ENCODE measurements around the gene PFDN4.
"Not testable (repeated sequence)": the region's sequence is repeated elsewhere in the genome, so short reads cannot be mapped to it uniquely, and the experiment has no call there.

PFDN4 gene

GRCh38 chr20:54248705-54249104 lies 40.8 kb downstream of the PFDN4 start:
- not testable (repeated sequence) for H3K9me3 Mint-ChIP-seq; ATAC-seq (ENCODE audit: low read depth); H3K36me3 Mint-ChIP-seq; H3K27ac Mint-ChIP-seq; H3K4me1 Mint-ChIP-seq; H3K4me3 Mint-ChIP-seq; DNase-seq (ENCODE audit: low spot score in 2 of 2); H3K27me3 Mint-ChIP-seq

GRCh38 chr20:54250691-54251090 lies 42.8 kb downstream of the PFDN4 start:
- Mint-ChIP-seq H3K27me3 (peaks cover 1% of the 10 kb centered on the region), H3K27ac (no peak overlapping the region), H3K4me3 (no peak overlapping the region), H3K9me3 (peaks cover 3% of the 10 kb centered on the region), H3K36me3 (no peaks in the 10 kb centered on the region), H3K4me1 (no peaks in the 10 kb centered on the region)
- ATAC-seq (ENCODE audit: low read depth) = no peak
- no peak for DNase-seq (ENCODE audit: low spot score in 2 of 2)

GRCh38 chr20:54251096-54251495 lies 43.2 kb downstream of the PFDN4 start:
- Mint-ChIP-seq H3K4me3 (no peak overlapping the region), H3K4me1 (no peaks in the 10 kb centered on the region), H3K9me3 (peaks cover 3% of the 10 kb centered on the region), H3K27ac (no peak overlapping the region), H3K36me3 (no peaks in the 10 kb centered on the region), H3K27me3 (peaks cover 1% of the 10 kb centered on the region)
- DNase-seq (ENCODE audit: low spot score in 2 of 2) (no peak), ATAC-seq (ENCODE audit: low read depth) (no peak)

DNA sequence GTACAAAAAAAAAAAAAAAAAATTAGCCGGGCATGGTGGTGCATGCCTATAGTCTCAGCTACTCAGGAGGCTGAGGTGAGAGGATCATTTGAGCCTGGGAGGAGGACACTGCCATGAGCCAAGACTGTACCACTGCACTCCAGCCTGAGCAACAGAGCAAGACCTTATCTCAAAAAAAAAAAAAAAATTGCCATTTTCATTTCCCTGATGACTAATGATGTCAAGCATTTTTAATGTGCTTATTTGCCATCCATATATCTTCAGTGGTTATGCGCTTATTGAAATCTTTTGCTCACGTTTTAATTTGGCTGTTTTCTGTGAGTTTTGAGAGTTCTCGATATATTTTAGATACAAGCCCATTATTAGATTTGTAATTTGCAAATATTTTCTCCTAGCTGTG lies 46.7 kb downstream of the PFDN4 start:
- no peak for DNase-seq (ENCODE audit: low spot score in 2 of 2)
- no peak for ATAC-seq (ENCODE audit: low read depth)
- Mint-ChIP-seq H3K27me3 (peaks cover 1% of the 10 kb centered on the region), H3K27ac (no peak overlapping the region), H3K36me3 (no peaks in the 10 kb centered on the region), H3K4me3 (no peak overlapping the region), H3K9me3 (no peaks in the 10 kb centered on the region), H3K4me1 (no peaks in the 10 kb centered on the region)

GRCh38 chr20:54255157-54255556 lies 47.3 kb downstream of the PFDN4 start:
- H3K27ac Mint-ChIP-seq = no peak overlapping the region
- no peaks in the 10 kb centered on the region for H3K4me1 Mint-ChIP-seq
- H3K36me3 Mint-ChIP-seq = no peaks in the 10 kb centered on the region
- no peak overlapping the region for H3K4me3 Mint-ChIP-seq
- no peaks in the 10 kb centered on the region for H3K9me3 Mint-ChIP-seq
- DNase-seq (ENCODE audit: low spot score in 2 of 2) (no peak), ATAC-seq (ENCODE audit: low read depth) (no peak)
- peaks cover 1% of the 10 kb centered on the region for H3K27me3 Mint-ChIP-seq

DNA sequence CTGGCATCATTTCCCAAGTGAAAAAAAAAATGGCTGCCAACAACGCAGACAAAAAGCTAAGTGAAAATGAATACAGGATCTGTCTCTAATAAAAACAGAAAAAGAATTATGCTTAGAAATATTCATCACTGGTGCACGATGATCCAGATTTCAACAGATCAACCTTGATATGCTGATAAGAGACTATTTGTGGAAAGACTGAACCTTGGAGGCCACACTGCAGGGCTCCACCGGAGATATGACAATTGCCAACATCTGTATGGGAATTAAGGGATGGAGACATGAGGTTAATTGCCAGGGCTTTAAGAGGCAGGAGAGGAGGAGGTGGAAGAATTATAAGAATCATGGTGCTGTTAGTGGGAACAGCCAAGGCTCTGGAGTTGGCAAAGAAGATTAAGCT lies 48.3 kb downstream of the PFDN4 start:
- H3K36me3 Mint-ChIP-seq = no peaks in the 10 kb centered on the region
- no peaks in the 10 kb centered on the region for H3K4me1 Mint-ChIP-seq
- no peak for DNase-seq (ENCODE audit: low spot score in 2 of 2)
- H3K9me3 Mint-ChIP-seq = no peaks in the 10 kb centered on the region
- H3K4me3 Mint-ChIP-seq = no peak overlapping the region
- ATAC-seq (ENCODE audit: low read depth) = no peak
- no peak overlapping the region for H3K27ac Mint-ChIP-seq
- peaks cover 1% of the 10 kb centered on the region for H3K27me3 Mint-ChIP-seq

- DNase-seq (ENCODE audit: low spot score in 2 of 2) (no peak), ATAC-seq (ENCODE audit: low read depth) (no peak)
- H3K27ac Mint-ChIP-seq = no peak overlapping the region
- no peaks in the 10 kb centered on the region for H3K4me1 Mint-ChIP-seq
- peaks cover 1% of the 10 kb centered on the region for H3K27me3 Mint-ChIP-seq
- no peaks in the 10 kb centered on the region for H3K9me3 Mint-ChIP-seq
- H3K4me3 Mint-ChIP-seq = no peak overlapping the region
- no peaks in the 10 kb centered on the region for H3K36me3 Mint-ChIP-seq
Observed at GRCh38 chr20:54257071-54257816, 49.4 kb downstream of the PFDN4 start.

DNA sequence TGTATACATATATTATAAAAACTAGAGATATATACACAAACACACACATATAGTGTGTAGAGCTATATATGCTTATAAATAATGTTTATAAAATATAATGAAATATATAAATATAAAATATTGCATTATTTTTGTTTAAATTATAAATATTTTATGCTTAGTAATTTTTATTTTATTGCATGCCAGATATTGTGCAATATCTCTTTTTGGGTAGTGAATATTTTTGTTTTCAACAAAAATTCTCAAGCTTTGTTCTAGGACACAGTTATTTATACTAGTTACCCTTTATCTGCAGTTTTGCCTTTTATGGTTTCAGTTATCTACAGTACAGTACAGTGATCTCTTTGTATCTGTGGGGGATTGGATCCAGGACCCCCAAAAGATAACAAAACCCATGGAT lies 52.2 kb downstream of the PFDN4 start:
- H3K27ac Mint-ChIP-seq = no peak overlapping the region
- H3K4me1 Mint-ChIP-seq = no peaks in the 10 kb centered on the region
- ATAC-seq (ENCODE audit: low read depth) = no peak
- H3K27me3 Mint-ChIP-seq = peaks cover 1% of the 10 kb centered on the region
- no peak for DNase-seq (ENCODE audit: low spot score in 2 of 2)
- H3K36me3 Mint-ChIP-seq = no peaks in the 10 kb centered on the region
- no peak overlapping the region for H3K4me3 Mint-ChIP-seq
- no peaks in the 10 kb centered on the region for H3K9me3 Mint-ChIP-seq

- Mint-ChIP-seq H3K9me3 (no peaks in the 10 kb centered on the region), H3K27ac (no peak overlapping the region), H3K4me3 (no peak overlapping the region), H3K4me1 (no peaks in the 10 kb centered on the region), H3K27me3 (peaks cover 1% of the 10 kb centered on the region), H3K36me3 (no peaks in the 10 kb centered on the region)
- DNase-seq (ENCODE audit: low spot score in 2 of 2) (no peak), ATAC-seq (ENCODE audit: low read depth) (no peak)
Observed at GRCh38 chr20:54262671-54263070, 54.8 kb downstream of the PFDN4 start.

DNA sequence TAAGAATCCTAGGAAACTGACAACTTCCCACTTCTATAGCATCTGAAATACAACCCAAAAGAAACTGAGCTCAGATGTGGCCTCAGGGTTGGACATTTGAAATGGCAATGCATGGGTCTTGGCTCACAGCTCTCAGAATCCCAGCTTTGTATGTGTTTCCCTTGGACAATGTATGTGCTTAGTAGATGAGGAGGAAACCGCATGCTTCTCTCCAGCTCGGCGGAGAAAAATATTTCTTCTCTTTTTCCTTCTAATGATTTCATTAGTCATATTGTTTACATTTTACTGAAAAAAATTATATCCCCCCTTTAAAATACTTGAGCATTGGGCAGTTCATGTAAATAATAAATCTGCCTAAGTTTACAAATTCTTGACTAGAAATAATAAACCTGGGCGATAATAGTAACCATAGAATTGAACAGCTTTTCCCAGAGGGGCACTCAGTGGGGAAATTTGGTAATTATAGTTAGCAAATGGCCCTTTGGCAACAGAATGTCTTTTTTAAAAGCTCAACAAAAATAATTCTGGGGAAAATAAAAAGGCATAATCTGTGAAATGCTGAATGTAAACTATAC lies 55.3 kb downstream of the PFDN4 start:
- no peaks in the 10 kb centered on the region for H3K9me3 Mint-ChIP-seq
- no peak overlapping the region for H3K4me3 Mint-ChIP-seq
- peaks cover 1% of the 10 kb centered on the region for H3K27me3 Mint-ChIP-seq
- H3K36me3 Mint-ChIP-seq = no peaks in the 10 kb centered on the region
- no peaks in the 10 kb centered on the region for H3K4me1 Mint-ChIP-seq
- ATAC-seq (ENCODE audit: low read depth) (no peak), DNase-seq (ENCODE audit: low spot score in 2 of 2) (no peak)
- H3K27ac Mint-ChIP-seq = no peak overlapping the region

GRCh38 chr20:54265791-54266190 lies 57.9 kb downstream of the PFDN4 start:
- H3K27me3 Mint-ChIP-seq; H3K27ac Mint-ChIP-seq; DNase-seq (ENCODE audit: low spot score in 2 of 2); H3K9me3 Mint-ChIP-seq; H3K36me3 Mint-ChIP-seq; ATAC-seq (ENCODE audit: low read depth); H3K4me3 Mint-ChIP-seq; H3K4me1 Mint-ChIP-seq: not testable (repeated sequence)

DNA sequence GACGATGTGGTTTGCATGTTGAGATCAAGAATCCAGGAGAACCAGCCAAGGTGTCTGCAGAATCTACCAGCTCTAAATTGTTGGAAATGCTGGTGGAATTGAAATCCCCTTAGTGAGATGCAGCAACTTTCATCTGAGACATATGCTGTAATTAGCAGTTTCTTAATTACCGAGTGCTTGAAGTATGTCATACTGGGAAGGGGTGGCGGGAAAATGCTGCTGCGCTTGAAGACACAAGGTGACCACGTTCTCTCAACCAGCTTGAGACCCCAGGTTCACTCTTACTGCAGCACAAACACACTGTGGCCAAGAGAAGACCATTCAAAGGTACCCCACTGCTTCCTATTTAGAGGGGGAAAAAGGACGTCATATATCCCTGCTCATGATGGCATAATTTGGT lies 59.0 kb downstream of the PFDN4 start:
- ATAC-seq (ENCODE audit: low read depth) = no peak
- Mint-ChIP-seq H3K27ac (no peak overlapping the region), H3K4me1 (no peaks in the 10 kb centered on the region), H3K36me3 (no peaks in the 10 kb centered on the region), H3K4me3 (no peak overlapping the region), H3K27me3 (peaks cover 5% of the 10 kb centered on the region), H3K9me3 (peaks cover 2% of the 10 kb centered on the region)
- no peak for DNase-seq (ENCODE audit: low spot score in 2 of 2)

DNA sequence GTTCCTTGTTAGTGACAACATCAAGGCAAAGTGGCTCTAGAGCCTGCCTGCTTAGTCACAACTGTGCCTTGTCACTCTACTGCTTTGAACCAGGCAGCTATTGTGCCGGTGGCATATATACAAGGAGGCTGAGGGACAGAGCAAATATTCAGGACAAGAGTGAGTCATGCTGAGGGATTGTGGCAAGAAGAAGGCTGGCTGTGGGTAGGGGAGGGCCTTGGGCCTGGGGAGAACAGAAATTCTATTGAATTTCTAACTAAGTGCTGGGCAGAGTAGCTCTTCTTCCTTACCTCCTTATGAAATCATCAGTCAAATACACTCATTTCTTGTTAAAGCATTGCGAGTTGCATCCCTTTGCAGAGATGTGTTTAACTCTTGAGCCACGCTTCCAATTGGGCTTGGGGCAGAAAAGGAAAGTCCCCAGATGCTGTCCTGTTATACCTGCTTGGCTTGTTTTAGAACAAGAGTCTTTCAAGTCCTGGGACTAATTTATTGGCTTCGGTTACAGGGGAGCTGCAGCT lies 59.7 kb downstream of the PFDN4 start:
- Mint-ChIP-seq H3K27me3 (peaks cover 5% of the 10 kb centered on the region), H3K4me3 (no peak overlapping the region)

DNA sequence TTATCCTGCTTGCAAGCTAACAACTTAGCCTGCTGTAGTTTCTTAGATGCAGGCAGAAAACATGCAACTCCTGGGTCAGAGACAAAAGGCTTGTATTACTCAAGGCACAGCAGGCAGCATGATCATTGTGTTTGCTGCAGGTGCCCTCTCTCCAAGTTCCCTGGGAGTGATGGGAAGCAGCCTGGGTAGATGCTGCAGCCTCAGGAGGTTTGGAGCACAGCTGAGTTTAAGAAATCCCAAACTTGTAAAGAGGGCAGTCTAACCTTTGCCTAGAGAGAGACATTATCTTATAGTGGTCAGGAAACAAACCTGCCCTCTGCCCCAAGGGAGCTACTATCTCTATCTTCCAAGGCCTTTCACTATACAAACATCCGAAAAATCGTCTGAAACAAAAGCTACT lies 61.1 kb downstream of the PFDN4 start:
- H3K27me3 Mint-ChIP-seq = peaks cover 5% of the 10 kb centered on the region
- ATAC-seq (ENCODE audit: low read depth) = no peak
- H3K4me3 Mint-ChIP-seq = no peak overlapping the region
- no peak for DNase-seq (ENCODE audit: low spot score in 2 of 2)
- no peaks in the 10 kb centered on the region for H3K4me1 Mint-ChIP-seq
- H3K27ac Mint-ChIP-seq = no peak overlapping the region
- no peaks in the 10 kb centered on the region for H3K36me3 Mint-ChIP-seq
- H3K9me3 Mint-ChIP-seq = peaks cover 2% of the 10 kb centered on the region

More for the DNA sequence above, 59.7 kb downstream of the PFDN4 start:
- DNase-seq (ENCODE audit: low spot score in 2 of 2) (no peak), ATAC-seq (ENCODE audit: low read depth) (no peak)
- H3K36me3 Mint-ChIP-seq = no peaks in the 10 kb centered on the region
- no peak overlapping the region for H3K27ac Mint-ChIP-seq
- no peaks in the 10 kb centered on the region for H3K4me1 Mint-ChIP-seq
- H3K9me3 Mint-ChIP-seq = peaks cover 2% of the 10 kb centered on the region

All from memory B cell (primary cell).